HG03575 (cell line): ENCODE data around the gene ANXA8.

Experiments used
- ATAC-seq: cut with Tn5 transposase; IDR thresholded peaks from one replicate; pipeline ENCODE4 v1.9.1; 2021; ENCODE audit not compliant: unreplicated experiment, insufficient number of reproducible peaks, low FRiP score; ENCODE audit errors: extremely low read depth

Gene ANXA8

GRCh38 chr10:47418966-47419365, 64.9 kb downstream of the ANXA8 start:
- no peak for ATAC-seq

- ATAC-seq: no peak
Observed at GRCh38 chr10:47418321-47418720, 65.6 kb downstream of the ANXA8 start.
